ENCODE measurements around the gene IFNK.

The IFNK gene

GRCh38 chr9:27527702-27528075 is 3.6 kb downstream of the IFNK start:
- no peak for TF ChIP-seq ZNF274 (IDR thresholded peaks at IDR 0.05; ENCODE audit: low read depth, low read length)
- H3K4me3 ChIP-seq (ENCODE audit: low read length): no peak overlapping the region; the same call in 1 of the 2 replicates

- peak overlapping the region; percentile 60 for H3K4me3 ChIP-seq (ENCODE audit: low read length)
- TF ChIP-seq ZNF274 (IDR thresholded peaks at IDR 0.05; ENCODE audit: low read depth, low read length): no peak
Measured at GRCh38 chr9:27528076-27528885, 4.2 kb downstream of the IFNK start.

GRCh38 chr9:27528886-27529315 is 4.8 kb downstream of the IFNK start:
- no peak for TF ChIP-seq ZNF274 (IDR thresholded peaks at IDR 0.05; ENCODE audit: low read depth, low read length)
- H3K4me3 ChIP-seq (ENCODE audit: low read length): peak overlapping the region; percentile 60

- TF ChIP-seq ZNF274 (IDR thresholded peaks at IDR 0.05; ENCODE audit: low read depth, low read length): no peak
- peak within 1 kb of the TSS; percentile 60 for H3K4me3 ChIP-seq (ENCODE audit: low read length)
Measured at GRCh38 chr9:27529316-27530278, 5.5 kb downstream of the IFNK start, which contains the start of gene MOB3B. Gene MOB3B (minus strand): TSS chr9:27529814. CDS start chr9:27455550, 74,264 bp downstream.

GRCh38 chr9:27530915-27531755 is 7.0 kb downstream of the IFNK start:
- TF ChIP-seq ZNF274 (IDR thresholded peaks at IDR 0.05; ENCODE audit: low read depth, low read length): no peak

GRCh38 chr9:27532046-27532445 is 8.0 kb downstream of the IFNK start:
- no peak overlapping the region for H3K4me3 ChIP-seq (ENCODE audit: low read length)
- TF ChIP-seq ZNF274 (IDR thresholded peaks at IDR 0.05; ENCODE audit: low read depth, low read length): no peak

More at GRCh38 chr9:27530915-27531755, 7.0 kb downstream of the IFNK start:
- no peak overlapping the region for H3K4me3 ChIP-seq (ENCODE audit: low read length)

- TF ChIP-seq ZNF274 (IDR thresholded peaks at IDR 0.05; ENCODE audit: low read depth, low read length): no peak
- H3K4me3 ChIP-seq (ENCODE audit: low read length): no peak overlapping the region
Measured at GRCh38 chr9:27533311-27533710, 9.2 kb downstream of the IFNK start.

GRCh38 chr9:27534131-27534530 is 10.0 kb downstream of the IFNK start:
- no peak for TF ChIP-seq ZNF274 (IDR thresholded peaks at IDR 0.05; ENCODE audit: low read depth, low read length)
- no peak overlapping the region for H3K4me3 ChIP-seq (ENCODE audit: low read length)

GRCh38 chr9:27534658-27535209 is 10.6 kb downstream of the IFNK start:
- TF ChIP-seq ZNF274 (IDR thresholded peaks at IDR 0.05; ENCODE audit: low read depth, low read length): no peak
- H3K4me3 ChIP-seq (ENCODE audit: low read length): no peak overlapping the region

- no peak for TF ChIP-seq ZNF274 (IDR thresholded peaks at IDR 0.05; ENCODE audit: low read depth, low read length)
- H3K4me3 ChIP-seq (ENCODE audit: low read length): no peak overlapping the region
Measured at GRCh38 chr9:27535701-27536118, 11.6 kb downstream of the IFNK start.

GRCh38 chr9:27536168-27536567 is 12.1 kb downstream of the IFNK start:
- no peak for TF ChIP-seq ZNF274 (IDR thresholded peaks at IDR 0.05; ENCODE audit: low read depth, low read length)
- no peak overlapping the region for H3K4me3 ChIP-seq (ENCODE audit: low read length)

GRCh38 chr9:27537027-27537435 is 12.9 kb downstream of the IFNK start:
- TF ChIP-seq ZNF274 (IDR thresholded peaks at IDR 0.05; ENCODE audit: low read depth, low read length): no peak
- no peak overlapping the region for H3K4me3 ChIP-seq (ENCODE audit: low read length)

GRCh38 chr9:27537756-27538155 is 13.7 kb downstream of the IFNK start:
- H3K4me3 ChIP-seq (ENCODE audit: low read length): no peak overlapping the region
- no peak for TF ChIP-seq ZNF274 (IDR thresholded peaks at IDR 0.05; ENCODE audit: low read depth, low read length)

Data from GM08714 (cell line).